GM18498 (cell line): Measurements from ENCODE around the gene ESRRB.

Source experiments
- ATAC-seq: cut with Tn5 transposase; IDR thresholded peaks from one replicate; pipeline ENCODE4 v1.9.1; 2021; ENCODE audit warnings: mild to moderate bottlenecking, moderate library complexity; ENCODE audit not compliant: unreplicated experiment

Gene ESRRB

GRCh38 chr14:76396714-76397187, 20.8 kb downstream of the ESRRB start:
- no peak for ATAC-seq

GRCh38 chr14:76405627-76406026, 29.7 kb downstream of the ESRRB start:
- no peak for ATAC-seq

GRCh38 chr14:76407449-76408150, 31.7 kb downstream of the ESRRB start:
- no peak for ATAC-seq

- ATAC-seq: no peak
Observed at GRCh38 chr14:76408877-76409276, 32.9 kb downstream of the ESRRB start.

- ATAC-seq: no peak
Observed at GRCh38 chr14:76412501-76412900, 36.6 kb downstream of the ESRRB start.

DNA sequence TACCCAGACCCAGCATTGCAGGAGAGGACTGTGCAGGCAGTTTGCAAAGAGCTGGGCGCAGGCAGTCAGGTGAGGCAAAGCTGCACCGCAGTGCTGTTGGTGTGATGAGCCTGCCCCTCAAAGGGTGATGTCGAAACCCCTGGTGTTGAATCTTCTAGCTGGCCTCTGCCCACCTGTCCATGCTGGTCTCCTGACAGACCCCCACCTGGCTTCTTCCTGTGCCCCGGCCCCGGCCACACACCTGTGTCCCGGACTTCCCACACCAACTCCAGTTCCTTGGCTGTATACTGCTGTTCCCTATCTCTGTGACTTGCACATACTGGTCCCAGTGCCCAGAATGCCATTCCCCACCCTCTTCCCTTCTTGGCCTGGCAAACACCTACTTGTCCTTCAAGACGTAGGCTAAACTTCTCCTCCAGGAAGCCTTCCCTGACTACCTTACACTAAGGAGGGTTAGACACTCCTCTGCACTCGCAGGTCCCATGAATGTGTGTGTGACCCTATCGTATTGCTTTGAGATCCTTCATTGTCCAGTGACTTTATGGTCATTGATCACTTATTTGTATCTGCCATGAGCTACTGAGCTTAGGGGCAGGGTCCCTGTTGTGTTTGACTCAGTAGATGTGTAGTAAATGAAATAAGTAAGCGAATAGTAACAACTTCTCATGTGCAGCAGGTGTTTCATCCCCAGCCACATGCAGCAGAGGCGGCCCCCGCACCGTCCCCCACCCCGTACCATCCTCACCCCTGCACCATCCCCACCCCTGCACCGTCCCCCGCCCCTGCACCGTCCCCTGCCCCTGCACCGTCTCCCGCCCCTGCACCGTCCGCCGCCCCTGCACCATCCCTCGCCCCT, 37.4 kb downstream of the ESRRB start:
- ATAC-seq: no peak

DNA sequence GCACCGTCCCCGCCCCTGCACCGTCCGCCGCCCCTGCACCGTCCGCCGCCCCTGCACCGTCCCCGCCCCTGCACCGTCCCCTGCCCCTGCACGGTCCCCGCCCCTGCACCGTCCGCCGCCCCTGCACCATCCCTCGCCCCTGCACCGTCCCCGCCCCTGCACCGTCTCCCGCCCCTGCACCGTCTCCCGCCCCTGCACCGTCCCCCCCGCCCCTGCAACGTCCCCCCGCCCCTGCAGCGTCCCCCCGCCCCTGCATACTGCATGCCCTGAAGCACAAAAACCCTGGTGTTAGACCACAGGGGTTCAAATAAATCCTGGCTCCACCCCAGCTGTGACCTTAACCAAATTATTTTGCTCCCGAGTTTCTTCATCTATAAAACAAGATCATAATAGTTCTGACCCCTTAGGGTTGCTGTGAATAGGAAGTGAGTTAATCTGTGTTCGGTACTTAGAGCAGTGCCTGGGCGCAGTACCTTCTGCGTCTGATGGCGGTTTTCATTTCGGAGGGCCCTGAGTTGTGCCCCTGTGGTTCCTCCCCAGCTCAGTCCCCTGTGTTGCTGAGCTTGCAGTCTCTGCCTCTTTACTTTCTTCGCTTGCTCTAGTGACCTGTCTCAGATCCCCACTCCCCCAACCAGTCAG, 38.1 kb downstream of the ESRRB start:
- no peak for ATAC-seq

- no peak for ATAC-seq
Observed at GRCh38 chr14:76419399-76419798, 43.5 kb downstream of the ESRRB start.

GRCh38 chr14:76420827-76421226, 44.9 kb downstream of the ESRRB start:
- no peak for ATAC-seq

DNA sequence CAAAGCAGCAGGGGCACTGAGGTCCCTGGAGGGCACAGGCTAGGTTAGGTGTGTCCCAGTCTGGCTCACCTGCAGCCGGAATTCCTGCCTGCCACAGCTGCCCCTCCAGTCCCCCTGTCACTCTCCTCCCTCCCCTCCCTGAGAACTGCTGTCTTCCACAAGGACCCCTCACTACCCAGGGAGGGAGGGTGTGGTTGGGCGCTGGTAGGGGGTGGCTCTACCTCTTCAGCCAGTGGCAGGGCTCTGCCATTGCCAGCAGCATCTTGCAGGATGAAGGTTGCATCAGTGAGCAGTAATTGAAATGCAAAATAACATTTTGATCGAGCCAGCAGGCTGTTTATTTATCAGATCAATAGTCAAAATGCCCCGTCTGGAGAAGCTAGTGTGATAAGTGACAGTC, 45.7 kb downstream of the ESRRB start:
- no peak for ATAC-seq

DNA sequence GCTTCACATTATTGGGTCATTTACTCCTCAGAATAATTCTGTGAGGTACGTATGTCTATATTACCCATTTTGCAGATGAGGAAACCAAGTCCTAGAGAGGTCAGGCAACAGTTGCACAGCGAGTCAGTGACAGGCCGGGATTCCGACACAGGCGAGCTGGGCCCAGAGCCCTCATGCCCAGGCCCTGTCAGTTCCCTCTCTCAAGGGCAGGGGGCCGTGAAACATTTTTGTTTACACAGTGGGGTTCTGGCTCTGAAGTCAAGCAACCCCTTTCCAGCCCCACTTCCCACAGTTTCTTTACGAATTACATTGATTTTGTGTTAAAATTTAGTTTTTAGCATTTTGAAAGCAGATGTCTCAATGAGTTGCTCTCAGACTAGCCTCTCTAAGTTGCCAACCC, 46.7 kb downstream of the ESRRB start:
- ATAC-seq: no peak

- ATAC-seq: no peak
Observed at GRCh38 chr14:76423534-76423933, 47.6 kb downstream of the ESRRB start.

DNA sequence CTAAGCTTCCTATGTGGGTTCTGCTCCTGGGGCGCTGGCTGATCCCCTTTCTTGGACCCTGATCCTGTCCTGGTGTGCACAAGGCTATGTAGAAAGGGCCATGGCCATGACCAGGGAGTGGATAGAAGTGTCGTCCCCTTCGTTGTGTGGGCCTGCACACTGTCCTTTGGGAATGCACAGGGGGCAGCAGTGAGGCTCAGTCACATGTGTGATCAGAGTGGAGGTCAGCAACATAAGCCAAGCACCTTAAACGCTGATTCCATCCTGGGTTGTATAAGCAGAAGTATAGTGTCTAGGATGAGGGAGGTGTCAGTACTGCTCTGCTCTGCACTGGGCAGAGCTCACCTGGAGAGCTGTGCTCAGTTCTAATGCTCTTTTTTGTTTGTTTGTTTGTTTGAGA, 48.4 kb downstream of the ESRRB start:
- no peak for ATAC-seq

DNA sequence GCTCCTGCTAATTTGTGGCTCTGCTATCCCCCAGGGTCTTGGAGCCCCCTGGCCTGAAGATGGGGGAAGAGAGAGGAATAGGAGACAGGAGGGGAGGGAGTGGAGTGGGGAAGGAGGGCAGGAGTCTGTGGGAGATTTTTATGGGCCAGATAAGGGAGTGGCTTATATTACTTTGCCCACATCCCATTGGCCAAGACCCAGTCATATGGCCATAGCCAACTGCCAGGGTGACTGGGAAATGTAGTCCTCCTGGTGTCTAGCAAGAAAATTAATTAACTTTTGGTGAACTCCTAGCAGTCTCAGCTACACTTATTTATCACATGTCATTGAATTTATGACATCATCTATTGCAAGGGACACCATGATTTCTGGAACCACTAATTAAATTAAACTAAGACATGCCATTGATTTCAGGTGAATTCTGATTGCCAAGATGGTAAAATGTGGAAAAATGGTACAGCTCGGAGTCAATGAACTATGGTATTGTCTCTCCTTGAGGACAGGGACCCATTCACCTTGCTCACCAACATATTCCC, 50.3 kb downstream of the ESRRB start:
- ATAC-seq: no peak

DNA sequence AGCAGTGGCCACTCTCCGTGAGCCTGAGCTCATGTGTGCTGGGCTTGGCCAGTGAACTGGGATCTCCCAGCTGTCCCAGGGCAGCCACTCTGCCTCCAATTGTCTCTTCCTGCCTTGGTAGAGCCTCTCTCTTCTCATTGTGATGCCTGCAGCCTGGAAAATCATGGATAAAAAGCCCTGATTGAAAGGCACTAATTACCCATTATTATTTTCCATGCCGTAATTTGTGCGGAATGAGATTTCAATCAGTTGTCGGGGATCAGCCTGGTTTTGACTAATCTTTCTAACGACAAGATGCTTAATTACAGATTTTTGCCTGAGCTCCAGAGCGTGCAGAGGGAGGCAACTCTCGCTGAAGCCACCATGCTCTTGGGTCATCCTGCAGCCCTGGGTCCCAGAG, 52.7 kb downstream of the ESRRB start:
- ATAC-seq: no peak

DNA sequence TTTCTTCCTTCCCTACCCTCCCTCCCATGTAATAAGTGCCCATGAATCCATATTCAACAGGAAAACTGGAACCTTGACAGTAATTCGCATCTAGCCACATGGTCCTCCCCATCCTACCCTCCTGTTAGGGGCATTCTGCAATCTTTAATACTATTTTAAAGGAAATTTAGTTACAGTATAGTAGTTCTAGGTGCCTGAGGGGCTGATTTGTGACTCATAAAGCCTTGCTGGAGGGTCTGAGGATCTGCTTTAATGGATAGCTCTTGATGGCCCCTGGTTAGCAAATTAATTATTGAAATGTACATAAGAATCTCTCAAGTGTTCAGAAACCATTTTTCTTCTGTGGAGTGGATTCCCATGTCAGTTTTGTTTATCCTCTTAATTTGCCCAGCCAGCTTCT, 54.1 kb downstream of the ESRRB start:
- ATAC-seq: no peak

GRCh38 chr14:76430475-76430980, 54.6 kb downstream of the ESRRB start:
- ATAC-seq: no peak

- no peak for ATAC-seq
Observed at GRCh38 chr14:76431538-76431937, 55.6 kb downstream of the ESRRB start.

DNA sequence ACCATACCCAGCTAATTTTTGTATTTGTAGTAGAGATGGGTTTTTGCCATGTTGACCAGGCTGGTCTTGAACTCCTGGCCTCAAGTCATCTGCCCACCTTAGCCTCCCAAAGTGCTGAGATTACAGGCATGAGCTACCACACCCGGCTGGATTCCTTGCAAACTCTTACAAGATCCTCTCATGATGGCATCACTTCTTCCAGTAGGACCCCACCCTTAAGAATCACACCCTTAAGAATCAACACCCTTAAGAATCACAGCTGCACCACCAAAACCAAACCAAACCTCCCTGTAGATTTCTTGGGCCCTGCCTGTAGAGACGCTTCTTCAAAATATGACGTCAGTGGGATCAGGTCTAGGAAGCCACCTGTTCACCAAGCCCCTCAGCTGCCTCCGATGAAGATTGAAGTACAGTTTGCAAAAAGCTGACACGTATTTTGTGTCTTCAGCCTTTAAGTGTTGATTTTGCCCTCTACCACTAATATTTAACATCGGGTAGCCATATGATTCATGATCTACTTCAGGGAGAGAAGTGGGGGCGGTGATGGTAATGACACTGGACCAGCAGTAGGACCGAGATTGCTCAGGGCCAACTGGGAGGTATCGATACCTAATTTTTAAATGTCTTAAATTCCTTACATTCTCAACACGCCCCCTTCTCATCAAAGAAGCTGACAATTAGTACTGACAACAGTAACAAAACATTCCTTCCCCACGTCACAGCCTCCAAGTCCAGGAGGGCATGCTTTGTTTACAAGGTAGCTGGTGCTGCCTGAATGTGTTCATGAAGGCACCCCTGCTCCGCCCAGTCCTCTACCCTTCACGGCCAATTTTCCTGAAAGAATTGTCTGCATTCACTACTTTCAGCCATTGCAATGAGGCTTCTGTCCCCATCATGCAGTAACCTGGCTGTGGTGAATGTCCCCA, 57.2 kb downstream of the ESRRB start:
- no peak for ATAC-seq

DNA sequence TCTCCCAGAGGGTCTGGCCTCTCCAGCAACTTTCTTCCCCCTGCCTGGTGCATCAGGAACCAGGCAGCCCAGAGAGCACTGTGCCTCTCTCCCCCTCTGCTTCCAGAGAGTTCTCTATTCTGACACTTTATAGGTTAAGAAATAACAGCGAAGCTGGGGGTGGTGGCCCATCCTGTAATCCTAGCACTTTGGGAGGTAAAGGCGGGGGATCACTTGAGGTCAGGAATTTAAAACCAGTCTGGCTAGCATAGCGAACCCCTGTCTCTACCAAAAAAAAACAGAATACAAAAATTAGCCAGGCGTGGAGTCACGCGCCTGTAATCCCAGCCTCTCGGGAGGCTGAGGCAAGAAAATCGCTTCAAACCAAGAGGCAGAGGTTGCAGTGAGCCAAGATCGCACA, 58.3 kb downstream of the ESRRB start:
- no peak for ATAC-seq
